Measurements from ENCODE around the gene GOLM1. TPM values are rescaled to one million over a fixed set of nuclear protein-coding genes. Genes with fewer than 3 reads are reported as not detected.

The GOLM1 gene
- total and polyA plus RNA-seq, 10 of the 15 experiments (the other 5 are each of a cell fraction or from before 2014, with no cell fraction given): 0.41 to 25.9 (median 18.7) TPM

GRCh38 chr9:86116425-86116824 lies 17.1 kb upstream of the GOLM1 start:
- H3K9me3 ChIP-seq (replicated peaks; ENCODE audit: control insufficient read depth, insufficient read depth, low read length): no peaks in the 10 kb centered on the region
- no TSS peak for BruUV-seq (replicated peaks)
- H3K9ac ChIP-seq (ENCODE audit: control insufficient read depth, insufficient read depth, low read length): no peak overlapping the region
- WGBS (ENCODE audit: insufficient coverage, insufficient replicate concordance, low lambda C conversion rate, missing lambda C conversion rate): 77% methylated on average over 9 of the region's 9 CpGs
- in situ Hi-C loops (cut with MboI): no loop called here
- intact Hi-C loops (cut with micrococcal nuclease; ENCODE audit: unreplicated experiment): no loop called here
- H3K27ac ChIP-seq (ENCODE audit: control insufficient read depth, insufficient read depth): no peak overlapping the region
- H3K79me2 ChIP-seq (ENCODE audit: control insufficient read depth, insufficient read depth, low read length): no peaks in the 10 kb centered on the region
- H2AFZ ChIP-seq (ENCODE audit: control insufficient read depth, low read depth, low read length): no peak overlapping the region
- DNase-seq (ENCODE audit: low read depth, low spot score): no peak
- ChIA-PET CTCF (interaction anchor here (0.5 kb wide), 1 partner anchor 256 kb away, joined by 3 read pairs; no protein-coding TSS in a partner anchor), SMC1A (ENCODE audit: uncharacterized antibody, unreplicated experiment) (interaction anchor here (0.7 kb wide), 1 partner anchor 236 kb away, joined by 3 read pairs; no protein-coding TSS in a partner anchor), RAD21 (ENCODE audit: unreplicated experiment) (no interaction called here), POLR2A (interaction anchor here (0.6 kb wide), 1 partner anchor 137 kb away, joined by 3 read pairs; no protein-coding TSS in a partner anchor)
- H4K20me1 ChIP-seq (ENCODE audit: control insufficient read depth, insufficient read depth): no peaks in the 10 kb centered on the region
- TF ChIP-seq JUND (IDR thresholded peaks at IDR 0.05; ENCODE audit: low read depth, low read length) (no peak), ASH2L (IDR thresholded peaks at IDR 0.05; ENCODE audit: borderline replicate concordance, low read depth) (no peak), SREBF2 (IDR thresholded peaks at IDR 0.05; ENCODE audit: low read length) (no peak), ZBTB33 (IDR thresholded peaks at IDR 0.05) (no peak), BRCA1 (IDR thresholded peaks at IDR 0.05; ENCODE audit: low read depth, low read length) (no peak)
- no peaks in the 10 kb centered on the region for H3K36me3 ChIP-seq (ENCODE audit: control insufficient read depth in 2 of 2, insufficient read depth in 2 of 2, low read length in 1 of 2)
- no peak for ATAC-seq
- no peaks in the 10 kb centered on the region for H3K4me1 ChIP-seq (ENCODE audit: control insufficient read depth, insufficient read depth, low read length)
- H3K4me2 ChIP-seq (ENCODE audit: control insufficient read depth, insufficient read depth): no peak overlapping the region
- H3K4me3 ChIP-seq: no peak overlapping the region
- FAIRE-seq: no peak
- H3K27me3 ChIP-seq (replicated peaks in 1 of 2; ENCODE audit: control insufficient read depth in 2 of 2, insufficient read depth in 2 of 2, low read length in 1 of 2): no peaks in the 10 kb centered on the region

- ATAC-seq: no peak
- BruUV-seq (replicated peaks): no TSS peak
Observed at GRCh38 chr9:86115886-86116285, 16.5 kb upstream of the GOLM1 start.

More at GRCh38 chr9:86115886-86116285, 16.5 kb upstream of the GOLM1 start:
- Histone ChIP-seq H3K27ac (ENCODE audit: control insufficient read depth, insufficient read depth) (no peak overlapping the region), H3K9ac (ENCODE audit: control insufficient read depth, insufficient read depth, low read length) (no peak overlapping the region), H3K4me3 (no peak overlapping the region), H3K79me2 (ENCODE audit: control insufficient read depth, insufficient read depth, low read length) (no peaks in the 10 kb centered on the region), H3K27me3 (replicated peaks in 1 of 2; ENCODE audit: control insufficient read depth in 2 of 2, insufficient read depth in 2 of 2, low read length in 1 of 2) (no peaks in the 10 kb centered on the region), H3K4me1 (ENCODE audit: control insufficient read depth, insufficient read depth, low read length) (no peaks in the 10 kb centered on the region), H3K36me3 (ENCODE audit: control insufficient read depth in 2 of 2, insufficient read depth in 2 of 2, low read length in 1 of 2) (no peaks in the 10 kb centered on the region), H3K4me2 (ENCODE audit: control insufficient read depth, insufficient read depth) (no peak overlapping the region), H2AFZ (ENCODE audit: control insufficient read depth, low read depth, low read length) (no peak overlapping the region), H4K20me1 (ENCODE audit: control insufficient read depth, insufficient read depth) (no peaks in the 10 kb centered on the region), H3K9me3 (replicated peaks; ENCODE audit: control insufficient read depth, insufficient read depth, low read length) (no peaks in the 10 kb centered on the region)
- TF ChIP-seq RCOR1 (conservative IDR thresholded peaks at IDR 0.05; ENCODE audit: low read depth, low read length): no peak
- no peak for TF ChIP-seq BHLHE40 (IDR thresholded peaks at IDR 0.05; ENCODE audit: borderline replicate concordance in 1 of 2, low read depth in 2 of 2, low read length in 1 of 2)
- no peak for TF ChIP-seq E2F8 (IDR thresholded peaks at IDR 0.05; ENCODE audit: low read depth, partially characterized antibody)
- ChIA-PET CTCF (no interaction called here), SMC1A (ENCODE audit: uncharacterized antibody, unreplicated experiment) (interaction anchor here (0.7 kb wide), 1 partner anchor 235 kb away, joined by 3 read pairs; no protein-coding TSS in a partner anchor), RAD21 (ENCODE audit: unreplicated experiment) (no interaction called here), POLR2A (interaction anchor here (0.6 kb wide), 1 partner anchor 137 kb away, joined by 3 read pairs; no protein-coding TSS in a partner anchor)
- 62% methylated on average over 9 of the region's 9 CpGs for WGBS (ENCODE audit: insufficient coverage, insufficient replicate concordance, low lambda C conversion rate, missing lambda C conversion rate)
- DNase-seq (ENCODE audit: low read depth, low spot score) (no peak), FAIRE-seq (no peak)
- in situ Hi-C loops (cut with MboI): no loop called here
- intact Hi-C loops (cut with micrococcal nuclease; ENCODE audit: unreplicated experiment): no loop called here
